KBM-7 (cell line): ENCODE data around the gene RBM44.

Experiments
- DNase-seq: peaks from one replicate; pipeline ENCODE4 v3.0.0-alpha.2; 2015
- in situ Hi-C: fragments of 300-500 bp; cut with MboI; formaldehyde crosslinking; loops from 2 replicates; pipeline ENCODE4 v1.14.3; 2020; ENCODE audit warnings: low sequenced_read_pairs, low pct_unique_long_range_greater_than_20kb, mixed read lengths

RBM44 gene

DNA sequence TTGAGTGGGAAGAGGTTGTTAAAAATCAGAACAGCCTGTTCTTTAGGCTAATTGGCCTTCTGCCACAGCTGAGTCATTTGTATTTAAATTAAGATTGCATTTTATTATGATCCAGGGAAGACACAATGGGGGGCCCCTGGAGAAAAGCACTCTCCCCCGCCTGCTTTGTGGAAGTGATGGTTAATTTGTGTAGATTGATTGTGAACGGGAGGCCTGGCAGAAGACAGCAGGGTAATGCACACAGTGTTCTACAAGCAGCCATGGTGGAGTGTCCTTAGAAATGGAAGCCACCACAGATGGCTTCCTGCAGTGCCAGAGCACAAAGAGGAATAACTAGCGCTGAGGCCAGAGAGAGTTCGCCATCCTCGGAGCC, 80.5 kb downstream of the RBM44 start:
- no peak for DNase-seq
- in situ Hi-C loops: no loop called here

DNA sequence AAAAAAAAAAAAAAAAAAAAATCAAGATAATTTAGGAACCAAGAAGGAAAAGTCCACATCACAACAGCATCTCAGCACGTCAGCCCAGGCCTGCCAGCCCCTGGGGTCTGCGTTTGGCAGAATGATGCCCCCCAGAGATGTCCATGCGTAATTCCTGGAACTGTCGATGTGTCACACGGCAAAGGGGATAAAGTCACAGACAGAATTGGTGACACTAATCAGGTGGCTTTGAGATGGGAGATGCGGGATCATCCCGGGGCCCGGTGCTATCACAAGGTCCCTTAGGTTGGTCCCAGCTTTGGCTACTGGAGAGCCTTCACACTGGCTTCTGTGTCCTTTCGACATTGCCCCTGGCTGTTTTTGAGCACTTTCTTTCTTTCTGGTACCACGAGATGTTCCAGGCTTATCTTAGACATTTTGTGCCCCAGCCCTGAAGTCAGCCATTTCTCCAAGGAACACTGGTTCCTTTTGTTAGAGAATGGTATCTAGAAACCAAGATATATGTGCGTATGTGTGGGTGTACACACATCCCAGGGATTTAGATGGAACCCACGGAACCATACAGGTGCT, 81.5 kb downstream of the RBM44 start:
- in situ Hi-C loops: no loop called here

DNA sequence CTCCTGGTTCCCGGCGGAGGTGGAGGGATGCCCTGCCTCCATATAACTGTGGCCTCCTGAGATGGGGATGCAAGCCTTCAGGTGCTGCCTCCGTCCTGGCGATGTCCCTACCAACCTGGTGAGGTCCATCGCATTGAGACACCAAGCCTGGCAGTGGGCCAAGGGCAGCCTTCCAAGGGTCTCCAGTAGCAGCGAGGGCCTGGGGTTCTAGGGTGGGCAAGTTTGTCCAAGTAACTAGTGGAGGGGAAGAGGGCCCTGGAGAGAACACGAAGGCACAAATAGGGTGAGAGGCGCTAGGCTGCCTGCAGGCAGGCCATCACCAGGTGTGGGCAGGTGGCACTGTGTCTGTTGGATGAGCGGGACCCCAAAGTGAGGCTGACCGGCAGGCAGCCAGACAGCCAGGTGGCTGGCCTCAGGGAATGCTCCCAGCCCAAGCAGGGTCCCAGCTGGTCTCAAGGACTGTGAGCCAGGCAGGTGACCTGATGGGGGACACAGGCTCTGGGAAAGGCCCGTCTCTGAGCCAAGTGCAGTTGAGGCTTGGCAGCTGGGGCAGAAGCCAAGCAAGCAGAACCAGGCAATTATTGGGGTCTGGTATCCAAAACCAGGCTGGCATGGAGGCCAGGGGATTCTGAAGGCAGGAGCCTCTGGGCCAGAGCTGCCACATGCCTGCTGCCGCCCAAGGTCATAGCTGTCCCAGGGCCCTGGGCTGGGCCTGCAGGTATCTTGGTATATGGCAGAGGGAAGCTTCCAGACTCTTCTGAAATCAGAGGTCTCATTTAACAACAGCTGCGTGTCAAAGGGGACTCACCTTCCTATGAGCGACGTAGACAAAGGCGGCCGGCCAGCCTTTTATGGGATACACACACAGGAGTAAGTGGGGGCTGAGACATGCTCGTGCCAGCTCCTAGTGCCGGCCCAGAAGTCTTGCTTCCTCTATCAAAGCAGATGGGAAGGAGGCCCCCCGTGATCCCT, 84.2 kb downstream of the RBM44 start:
- in situ Hi-C loops: no loop called here
- DNase-seq: no peak

More for the DNA sequence above, 81.5 kb downstream of the RBM44 start:
- DNase-seq: no peak

DNA sequence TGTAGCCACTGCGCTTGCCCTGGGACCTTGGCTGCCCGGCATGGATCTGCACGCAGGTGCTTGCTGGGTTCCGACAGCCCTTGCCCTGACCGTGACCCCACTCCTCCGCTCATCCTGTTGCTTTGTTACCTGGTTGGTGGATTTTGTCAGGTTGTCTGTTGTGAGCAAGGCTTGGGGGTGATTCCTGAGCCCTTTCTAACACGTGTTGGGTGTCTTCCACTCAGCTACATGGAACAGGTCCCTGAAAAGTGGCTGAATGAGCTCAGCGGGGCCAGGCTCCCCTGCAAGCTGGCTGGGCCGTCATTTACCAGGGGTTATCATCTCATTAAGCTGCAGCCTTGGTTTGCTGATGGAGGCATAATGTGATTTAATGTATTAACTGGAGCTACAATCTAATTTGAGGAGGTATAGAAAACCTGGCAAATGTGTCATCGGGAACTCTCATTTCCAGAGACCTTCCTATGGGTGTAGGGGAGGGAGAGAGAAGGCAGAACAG, 85.4 kb downstream of the RBM44 start:
- in situ Hi-C loops: no loop called here
- no peak for DNase-seq

DNA sequence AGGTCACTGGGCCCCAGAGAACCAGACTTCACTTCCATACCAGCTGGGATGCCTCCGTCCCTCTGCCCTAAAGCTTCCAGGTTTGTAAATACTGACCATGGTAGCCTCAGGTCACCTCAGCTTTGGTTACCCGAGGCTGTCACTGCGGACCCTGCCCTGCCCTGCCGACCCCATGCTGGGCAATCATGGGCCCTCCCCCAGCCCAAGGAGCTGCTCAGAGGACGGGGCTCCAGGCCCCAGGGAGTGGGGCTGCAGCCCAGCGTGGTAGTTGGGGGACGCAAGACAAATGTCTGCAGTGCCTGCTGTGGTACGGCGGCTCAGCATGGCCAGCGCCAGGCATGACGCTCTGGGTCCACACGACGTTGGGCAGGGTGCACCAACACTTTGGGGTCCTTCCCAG, 86.1 kb downstream of the RBM44 start:
- no peak for DNase-seq
- in situ Hi-C loops: no loop called here

DNA sequence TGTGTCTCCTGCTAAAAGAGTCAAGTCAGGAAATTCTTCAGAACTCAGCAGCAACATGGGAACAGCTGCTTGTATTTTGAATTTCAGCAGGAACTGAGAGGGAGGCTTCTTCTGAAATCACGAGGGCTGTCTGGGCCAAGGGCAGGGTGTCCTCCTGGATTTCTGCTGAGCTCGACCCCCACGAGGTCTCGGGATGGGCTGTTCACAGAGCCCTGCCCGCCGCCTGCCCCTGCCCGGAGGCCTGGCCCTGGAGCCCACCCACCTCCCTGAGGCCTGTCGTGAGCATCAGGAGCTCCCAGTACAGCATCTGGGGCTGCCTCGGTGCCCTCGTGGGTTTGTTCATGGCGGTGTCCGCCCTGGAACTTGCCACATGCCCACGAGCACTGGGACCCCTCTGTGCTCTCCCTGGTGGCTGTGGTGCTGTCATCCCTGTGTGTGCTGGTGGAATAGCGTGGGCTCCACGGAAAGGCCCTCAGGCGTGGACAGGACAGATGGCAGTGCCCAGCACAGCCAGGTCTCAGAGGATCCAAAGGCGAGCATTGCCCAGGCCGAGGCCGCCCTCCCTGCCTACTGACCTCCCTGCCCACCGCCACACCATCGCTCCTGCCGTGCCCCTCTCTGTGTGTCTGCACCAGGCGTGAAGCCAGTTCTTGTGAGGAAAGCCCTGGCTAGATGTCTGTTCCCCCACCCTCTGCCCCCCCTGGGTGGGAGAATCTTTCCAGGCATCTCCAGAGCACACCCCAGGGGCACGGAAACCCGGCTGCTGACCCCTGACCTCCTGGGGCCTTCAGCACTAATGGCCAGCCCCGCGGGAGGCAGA, 86.7 kb downstream of the RBM44 start:
- in situ Hi-C loops: no loop called here
- no peak for DNase-seq

DNA sequence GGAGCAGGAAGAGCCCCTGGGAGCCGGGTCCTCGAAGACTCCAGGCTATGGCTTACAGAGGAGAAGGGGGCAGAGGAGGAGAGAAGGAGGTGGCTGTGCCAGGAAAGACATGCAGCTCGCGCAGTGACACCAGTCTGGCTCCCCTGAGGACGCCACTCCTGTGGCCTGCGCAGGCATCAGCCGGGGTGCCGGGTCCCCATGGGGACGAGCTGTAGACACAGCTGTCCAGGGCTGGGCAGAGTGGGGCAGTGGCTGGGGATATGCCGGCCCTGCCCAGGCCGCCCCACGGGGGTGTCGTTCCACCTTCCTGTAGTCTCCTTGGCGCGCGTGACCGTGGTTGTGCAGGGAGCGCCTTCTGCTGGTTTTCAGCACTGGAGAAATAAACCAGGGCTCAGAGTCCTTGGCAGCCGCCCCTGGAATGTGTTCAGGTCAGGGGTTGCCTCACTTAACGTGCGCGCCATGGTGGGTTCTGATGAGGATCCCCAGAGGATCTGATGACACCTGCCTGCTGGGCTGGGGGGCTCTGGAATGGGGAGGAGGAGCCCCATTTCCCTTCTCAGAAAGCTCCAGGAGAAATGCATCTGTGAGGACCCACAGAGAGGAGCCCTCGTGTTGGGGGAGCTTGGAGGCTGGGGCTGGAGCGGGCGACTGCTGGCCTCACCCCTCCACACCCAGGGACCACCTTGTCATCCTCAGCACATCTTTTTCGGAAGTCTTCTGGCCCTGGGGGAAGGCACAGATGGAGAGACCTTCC, 87.5 kb downstream of the RBM44 start:
- in situ Hi-C loops: no loop called here
- no peak for DNase-seq

DNA sequence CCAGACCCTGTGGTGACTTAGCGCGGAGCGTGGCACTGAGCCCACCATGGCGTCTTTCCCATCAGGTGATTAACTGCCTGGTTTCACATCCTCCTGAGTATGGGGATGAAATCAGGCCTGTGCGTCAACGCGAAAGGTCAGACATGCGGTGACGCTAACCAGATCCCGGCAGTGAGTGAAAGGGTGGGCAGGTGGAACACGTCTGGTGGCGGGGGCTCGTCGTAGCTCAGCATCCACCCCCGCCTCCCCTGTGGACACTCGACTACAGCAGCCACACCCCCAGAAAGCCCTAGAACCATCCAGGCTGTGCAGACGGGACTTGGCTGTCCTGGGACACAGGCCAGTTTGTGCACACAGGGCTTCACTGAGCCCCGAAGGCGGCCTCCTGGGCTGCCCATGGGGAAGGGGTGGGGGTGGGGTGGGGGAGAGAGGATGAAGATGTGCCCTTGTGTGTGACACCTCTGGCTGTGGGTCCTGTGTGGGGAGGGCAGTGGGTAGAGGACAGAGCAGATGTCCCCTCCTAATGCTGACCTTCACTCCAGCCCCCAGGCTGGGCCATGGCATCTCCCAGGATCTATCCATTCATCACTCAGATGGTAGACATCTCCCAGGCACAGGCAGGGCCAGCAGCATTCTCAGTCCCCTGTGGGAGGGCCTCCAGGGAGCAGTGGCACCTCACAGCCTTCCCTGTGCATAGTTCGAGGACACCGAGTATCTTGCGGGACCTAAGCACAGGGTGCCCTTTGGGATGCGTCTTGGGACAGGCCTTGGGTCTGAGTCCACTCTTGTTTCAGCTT, 88.3 kb downstream of the RBM44 start:
- in situ Hi-C loops: no loop called here
- no peak for DNase-seq

DNA sequence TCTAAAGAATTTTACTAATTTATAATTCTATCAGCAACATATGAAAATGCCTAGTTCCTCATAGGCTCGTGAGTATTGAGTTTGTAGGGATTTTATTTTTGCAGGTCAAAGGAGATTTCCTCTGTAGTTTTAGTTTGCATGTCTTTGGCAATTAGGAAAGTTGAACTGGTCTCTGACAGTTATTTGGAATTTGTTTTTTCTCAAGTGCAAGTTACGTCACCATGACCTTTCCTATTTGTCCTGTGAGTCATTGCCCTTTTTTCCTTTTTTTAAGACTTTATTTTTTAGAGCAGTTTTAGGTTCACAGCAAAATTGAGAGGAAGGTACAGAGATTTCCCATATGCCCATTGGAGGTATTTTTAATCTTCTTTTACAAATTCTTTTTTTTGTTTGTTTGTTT, 89.8 kb downstream of the RBM44 start:
- DNase-seq: no peak
- in situ Hi-C loops: no loop called here

DNA sequence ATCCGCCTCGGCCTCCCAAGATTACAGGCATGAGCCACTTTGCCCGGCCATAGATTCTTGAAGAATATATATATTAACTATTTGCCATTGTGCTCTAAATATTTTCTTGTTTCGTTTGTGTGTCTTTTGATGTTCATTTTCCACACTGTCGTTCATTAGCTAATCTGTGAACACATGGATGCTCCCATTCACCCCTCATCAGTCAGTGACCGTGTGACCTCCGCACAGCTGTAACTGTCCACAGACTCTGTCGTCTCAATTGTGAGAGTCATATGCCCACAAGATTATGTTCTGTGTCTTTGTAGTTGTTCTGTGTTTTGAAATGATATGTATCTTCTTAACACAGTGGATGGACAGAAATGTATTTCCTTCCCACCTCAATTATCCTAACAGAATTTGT, 90.4 kb downstream of the RBM44 start:
- DNase-seq: no peak
- in situ Hi-C loops: no loop called here

DNA sequence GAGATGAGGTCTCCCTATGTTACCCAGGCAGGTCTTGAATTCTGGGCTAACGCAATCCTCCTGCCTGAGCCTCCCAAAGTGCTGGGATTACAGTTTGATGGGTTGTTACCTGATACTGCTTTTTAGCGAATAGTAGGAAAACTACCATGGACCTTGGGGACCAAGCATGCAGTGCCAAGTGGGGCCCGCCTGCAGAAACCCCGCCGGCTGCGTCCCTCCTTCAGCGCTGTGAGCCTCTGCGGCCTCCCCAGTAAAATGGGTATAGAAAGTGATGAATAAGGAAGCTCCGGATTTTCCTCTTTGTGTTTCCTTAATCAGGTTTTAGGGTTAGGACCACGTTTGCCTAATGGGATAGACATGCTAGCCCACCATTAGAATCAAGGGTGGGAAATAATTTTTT, 91.2 kb downstream of the RBM44 start:
- no peak for DNase-seq
- in situ Hi-C loops: no loop called here
